Lower leg skin (tissue), 4 donors: ENCODE results near the gene EIF2B5. TPM values are rescaled to one million over a fixed set of nuclear protein-coding genes. Genes with fewer than 3 reads are reported as not detected.

ENCODE experiments used
- DNase-seq, 2 donors: peaks; one replicate each; pipeline ENCODE4 v3.0.0-alpha.2; 2019; ENCODE audit warnings: low spot score in 2 of 2
- H3K4me3 ChIP-seq: fragments of 200-600 bp; sonication (generic); 2 replicates; pipeline ENCODE4 v1.5.1; 2017; ENCODE audit warnings: mild to moderate bottlenecking, low read depth; ENCODE audit not compliant: poor library complexity, severe bottlenecking
- CTCF ChIP-seq, 3 donors: fragments of 450-650 bp; IDR thresholded peaks; one replicate each; pipeline ENCODE4 v1.5.1; 2016; ENCODE audit warnings: antibody characterized with exemption in 3 of 3, mild to moderate bottlenecking in 3 of 3, moderate library complexity in 2 of 3
- POLR2A ChIP-seq, 2 donors: fragments of 450-650 bp; IDR thresholded peaks; one replicate each; pipeline ENCODE4 v1.6.1; 2016 to 2017; ENCODE audit warnings: antibody characterized with exemption in 2 of 2, mild to moderate bottlenecking in 1 of 2, moderate library complexity in 1 of 2
- WGBS, 2 donors: methylation state at CpG; one replicate each; pipeline ENCODE4 v1.1.5; 2018; 5-methylcytosine and 5-hydroxymethylcytosine counted together
- intact Hi-C: fragments of 100-400 bp; cut with DNase I; formaldehyde crosslinking; loops from one replicate; pipeline ENCODE4 v1.15.0; 2023; ENCODE audit warnings: low total_unique reads
- total RNA-seq, 4 donors: library from RNA; depleted of rRNA; stranded (reverse); fragments of >200 nt; gene quantifications; one replicate each; pipeline ENCODE4 v1.1.0, GENCODE V29; 2016

EIF2B5 gene
- total RNA-seq, 4 donors from 2014 or later: 36.5 to 52.5 (median 40.1) TPM

- WGBS, 2 donors: 90 to 92% methylated on average over 6 of the region's 6 CpGs
- intact Hi-C loops: no loop called here
- TF ChIP-seq POLR2A (IDR thresholded peaks at IDR 0.05): no peak
- no peak for TF ChIP-seq CTCF (IDR thresholded peaks at IDR 0.05)
- no peak overlapping the region for H3K4me3 ChIP-seq
- DNase-seq: no peak
These were observed 45.0 kb downstream of the EIF2B5 start for GRCh38 chr3:184180165-184180564.

GRCh38 chr3:184181596-184181995 lies 46.4 kb downstream of the EIF2B5 start:
- intact Hi-C loops: no loop called here
- no peak for DNase-seq
- WGBS, 2 donors: 92 to 99% methylated on average over 9 of the region's 9 CpGs
- H3K4me3 ChIP-seq: no peak overlapping the region
- no peak for TF ChIP-seq CTCF (IDR thresholded peaks at IDR 0.05)
- no peak for TF ChIP-seq POLR2A (IDR thresholded peaks at IDR 0.05)

- intact Hi-C loops: no loop called here
- WGBS, 2 donors: 80 to 84% methylated on average over 5 of the region's 5 CpGs
- H3K4me3 ChIP-seq: no peak overlapping the region
- no peak for TF ChIP-seq POLR2A (IDR thresholded peaks at IDR 0.05)
- TF ChIP-seq CTCF (IDR thresholded peaks at IDR 0.05): no peak
- DNase-seq: no peak
These were observed 48.5 kb downstream of the EIF2B5 start for GRCh38 chr3:184183679-184184078.

GRCh38 chr3:184184546-184185230 lies 49.5 kb downstream of the EIF2B5 start:
- 94 to 97% methylated on average over 18 of the region's 18 CpGs for WGBS, 2 donors
- TF ChIP-seq CTCF (IDR thresholded peaks at IDR 0.05) (no peak), POLR2A (IDR thresholded peaks at IDR 0.05) (no peak)
- H3K4me3 ChIP-seq: no peak overlapping the region
- DNase-seq: no peak
- intact Hi-C loops: no loop called here

- WGBS, 2 donors: 2% methylated on average over 50 to 51 of the region's 55 CpGs
- DNase-seq: peak; percentile 99 to 100
- peak overlapping the region; percentile 77 for H3K4me3 ChIP-seq
- TF ChIP-seq POLR2A (IDR thresholded peaks at IDR 0.05): no peak
- TF ChIP-seq CTCF (IDR thresholded peaks at IDR 0.05): no peak
- intact Hi-C loops: no loop called here
These were observed 50.5 kb downstream of the EIF2B5 start for GRCh38 chr3:184185461-184186183.
